GM12878 (cell line): Measurements from ENCODE around the gene PPFIBP1. TPM values are rescaled to one million over a fixed set of nuclear protein-coding genes. Genes with fewer than 3 reads are reported as not detected.

ENCODE experiments used
- ATAC-seq: fragments of 200-7000 bp; cut with Tn5 transposase; 3 replicates; pipeline ENCODE4 v1.9.1; 2020; ENCODE audit warnings: mild to moderate bottlenecking, moderate library complexity
- BruUV-seq: library from RNA; stranded (reverse); fragments of 400-500 nt; replicated peaks from 2 replicates; lab custom pipeline; 2021; lab: Mats Ljungman, UMichigan
- CTCF ChIA-PET: fragments of 300-600 bp; sonication (Branson Sonifier 250); formaldehyde crosslinking; extraction: SDS; loops from one replicate; lab custom pipeline; 2021; ENCODE audit warnings: inconsistent platforms; lab: Yijun Ruan, JAX
- POLR2A ChIA-PET: fragments of 350-600 bp; formaldehyde crosslinking; extraction: SDS; loops from one replicate; lab custom pipeline; 2021; ENCODE audit warnings: inconsistent platforms; lab: Charles Lee
- RAD21 ChIA-PET: fragments of 300-600 bp; sonication (Branson Sonifier 250); formaldehyde crosslinking; loops from one replicate; lab custom pipeline; 2023; ENCODE audit warnings: antibody characterized with exemption; ENCODE audit not compliant: unreplicated experiment; lab: Charles Lee
- SMC1A ChIA-PET: fragments of 300-600 bp; sonication (Branson Sonifier 250); formaldehyde crosslinking; loops from one replicate; lab custom pipeline; 2023; ENCODE audit not compliant: unreplicated experiment, uncharacterized antibody; lab: Charles Lee
- DNase-seq: peaks from one replicate; pipeline ENCODE4 v3.0.0-alpha.2; 2011; ENCODE audit warnings: low read depth, low spot score
- FAIRE-seq: peaks from 3 replicates; lab custom pipeline; 2011; peaks lifted over from hg19 to GRCh38; lab: Jason Lieb, UNC
- H2AFZ ChIP-seq: 2 replicates; pipeline ENCODE4 v1.6.0; 2011; ENCODE audit warnings: low read depth, low read length, control low read depth; ENCODE audit not compliant: control insufficient read depth
- H3K27ac ChIP-seq: 2 replicates; pipeline ENCODE4 v1.5.1; 2011; ENCODE audit warnings: control low read depth; ENCODE audit not compliant: control insufficient read depth, insufficient read depth
- H3K27me3 ChIP-seq, 2 experiments: replicated peaks in 1 of 2; 2 replicates each; pipeline versions ENCODE4 v1.6.0 to v1.6.1; 2011; ENCODE audit warnings: low read length in 1 of 2; ENCODE audit not compliant: control insufficient read depth in 2 of 2, insufficient read depth in 2 of 2
- H3K36me3 ChIP-seq, 2 experiments: 2 replicates each; pipeline ENCODE4 v1.5.1; 2011; ENCODE audit warnings: low read length in 1 of 2; ENCODE audit not compliant: control insufficient read depth in 2 of 2, insufficient read depth in 2 of 2
- H3K4me1 ChIP-seq: 2 replicates; pipeline ENCODE4 v1.6.1; 2011; ENCODE audit warnings: mild to moderate bottlenecking, low read length, moderate library complexity, mixed read lengths; ENCODE audit not compliant: control insufficient read depth, insufficient read depth
- H3K4me2 ChIP-seq: 2 replicates; pipeline ENCODE4 v1.6.0; 2011; ENCODE audit warnings: control low read depth; ENCODE audit not compliant: control insufficient read depth, insufficient read depth
- H3K4me3 ChIP-seq: fragments of 200-600 bp; sonication (generic); 2 replicates; pipeline ENCODE4 v1.5.1; 2016
- H3K79me2 ChIP-seq: 2 replicates; pipeline ENCODE4 v1.6.0; 2011; ENCODE audit warnings: low read length; ENCODE audit not compliant: control insufficient read depth, insufficient read depth
- H3K9ac ChIP-seq: 2 replicates; pipeline ENCODE4 v1.8.0; 2011; ENCODE audit warnings: low read length, control low read depth, mixed read lengths; ENCODE audit not compliant: control insufficient read depth, insufficient read depth
- H3K9me3 ChIP-seq: replicated peaks from 3 replicates; pipeline ENCODE4 v1.5.1; 2011; ENCODE audit warnings: mild to moderate bottlenecking, low read length; ENCODE audit not compliant: control insufficient read depth, insufficient read depth
- H4K20me1 ChIP-seq: 2 replicates; pipeline ENCODE4 v1.6.0; 2011; ENCODE audit not compliant: control insufficient read depth, insufficient read depth
- FOS ChIP-seq: IDR thresholded peaks from 3 replicates; pipeline ENCODE4 v1.6.1; 2011; ENCODE audit warnings: borderline replicate concordance; ENCODE audit not compliant: insufficient read length; ENCODE audit errors: extremely low read depth
- LARP7 ChIP-seq: fragments of 450-650 bp; IDR thresholded peaks from 2 replicates; pipeline ENCODE4 v1.6.1; 2017; ENCODE audit warnings: mild to moderate bottlenecking
- NFXL1 ChIP-seq: fragments of 450-650 bp; IDR thresholded peaks from 2 replicates; pipeline ENCODE4 v1.6.1; 2017; ENCODE audit warnings: antibody characterized with exemption, mild to moderate bottlenecking, borderline replicate concordance
- POLR2AphosphoS5 ChIP-seq: IDR thresholded peaks from 2 replicates; pipeline ENCODE4 v1.6.1; 2011; ENCODE audit warnings: mild to moderate bottlenecking, low read length, inconsistent platforms
- RUNX3 ChIP-seq: IDR thresholded peaks from 2 replicates; pipeline ENCODE4 v1.6.1; 2012; ENCODE audit warnings: low read length, inconsistent platforms
- WRNIP1 ChIP-seq: IDR thresholded peaks from 2 replicates; pipeline ENCODE4 v1.6.1; 2011; ENCODE audit warnings: low read depth, low read length, improper control_type of control experiment, borderline replicate concordance
- WGBS: methylation state at CpG from one replicate; pipeline ENCODE4 v1.1.6; 2016; ENCODE audit warnings: low lambda C conversion rate; ENCODE audit not compliant: insufficient replicate concordance, insufficient coverage; ENCODE audit errors: missing lambda C conversion rate; 5-methylcytosine and 5-hydroxymethylcytosine counted together
- in situ Hi-C: fragments of 300-500 bp; cut with MboI; formaldehyde crosslinking; loops from 9 replicates; pipeline ENCODE4 v1.14.3; 2018; ENCODE audit warnings: mixed read lengths
- intact Hi-C: fragments of 100-400 bp; cut with micrococcal nuclease; formaldehyde crosslinking; loops from one replicate; pipeline ENCODE4 v1.14.2; 2022; ENCODE audit not compliant: unreplicated experiment
- polyA plus RNA-seq, 11 experiments: library from polyadenylated mRNA; depleted of rRNA in 4 of 11; unstranded in 6 of 11; stranded (reverse) in 5 of 11; fragments of >200 nt; fragmentation: Nextera tagmentation in 4 of 11; fragmentation: Illumina TruSeq in 1 of 11; extraction: Ambion mirVana in 4 of 11; extraction: Trizol in 1 of 11; gene quantifications; 1 replicate in 1 of 11; 2 replicates in 10 of 11; pipeline versions ENCODE4 v1.2.1 to v1.2.3, GENCODE V29; 2011 to 2016; ENCODE audit warnings: inconsistent platforms in 2 of 11, missing spikeins in 2 of 11, low read depth in 1 of 11
- total RNA-seq, 4 experiments: library from RNA; depleted of rRNA in 3 of 4; stranded (reverse); fragments of >200 nt in 3 of 4; fragmentation: Illumina TruSeq in 1 of 4; extraction: Trizol in 1 of 4; gene quantifications; 2 replicates each; pipeline versions ENCODE4 v1.2.1 to v1.2.3, GENCODE V29; 2013 to 2021
- TF ChIP-seq, protein P1 (sequence below): fragments of 450-650 bp; IDR thresholded peaks from 2 replicates; pipeline ENCODE4 v1.6.1; 2016; ENCODE audit warnings: mild to moderate bottlenecking, moderate library complexity, borderline replicate concordance

The PPFIBP1 gene
- total and polyA plus RNA-seq, 10 of the 15 experiments (the other 5 are each of a cell fraction or from before 2014, with no cell fraction given): 0.47 to 7.8 (median 3.6) TPM

DNA sequence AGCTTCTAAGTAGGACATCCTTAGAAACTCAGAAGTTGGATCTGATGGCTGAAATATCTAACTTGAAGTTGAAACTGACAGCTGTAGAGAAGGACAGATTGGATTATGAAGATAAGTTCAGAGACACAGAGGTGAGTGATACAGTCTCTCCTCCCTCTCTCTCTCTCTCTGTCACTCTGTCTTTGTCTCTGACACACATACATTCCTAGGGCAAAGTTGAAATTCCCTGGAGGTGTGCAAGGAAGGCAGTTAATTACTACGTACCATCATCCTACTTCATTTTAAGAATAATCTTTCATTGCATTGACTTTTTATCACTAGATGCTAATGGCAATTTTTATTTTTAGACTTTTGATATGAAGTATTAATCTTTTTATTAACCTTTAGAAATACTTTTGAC, 126.0 kb downstream of the PPFIBP1 start (continued):
- TF ChIP-seq, protein P1, sequence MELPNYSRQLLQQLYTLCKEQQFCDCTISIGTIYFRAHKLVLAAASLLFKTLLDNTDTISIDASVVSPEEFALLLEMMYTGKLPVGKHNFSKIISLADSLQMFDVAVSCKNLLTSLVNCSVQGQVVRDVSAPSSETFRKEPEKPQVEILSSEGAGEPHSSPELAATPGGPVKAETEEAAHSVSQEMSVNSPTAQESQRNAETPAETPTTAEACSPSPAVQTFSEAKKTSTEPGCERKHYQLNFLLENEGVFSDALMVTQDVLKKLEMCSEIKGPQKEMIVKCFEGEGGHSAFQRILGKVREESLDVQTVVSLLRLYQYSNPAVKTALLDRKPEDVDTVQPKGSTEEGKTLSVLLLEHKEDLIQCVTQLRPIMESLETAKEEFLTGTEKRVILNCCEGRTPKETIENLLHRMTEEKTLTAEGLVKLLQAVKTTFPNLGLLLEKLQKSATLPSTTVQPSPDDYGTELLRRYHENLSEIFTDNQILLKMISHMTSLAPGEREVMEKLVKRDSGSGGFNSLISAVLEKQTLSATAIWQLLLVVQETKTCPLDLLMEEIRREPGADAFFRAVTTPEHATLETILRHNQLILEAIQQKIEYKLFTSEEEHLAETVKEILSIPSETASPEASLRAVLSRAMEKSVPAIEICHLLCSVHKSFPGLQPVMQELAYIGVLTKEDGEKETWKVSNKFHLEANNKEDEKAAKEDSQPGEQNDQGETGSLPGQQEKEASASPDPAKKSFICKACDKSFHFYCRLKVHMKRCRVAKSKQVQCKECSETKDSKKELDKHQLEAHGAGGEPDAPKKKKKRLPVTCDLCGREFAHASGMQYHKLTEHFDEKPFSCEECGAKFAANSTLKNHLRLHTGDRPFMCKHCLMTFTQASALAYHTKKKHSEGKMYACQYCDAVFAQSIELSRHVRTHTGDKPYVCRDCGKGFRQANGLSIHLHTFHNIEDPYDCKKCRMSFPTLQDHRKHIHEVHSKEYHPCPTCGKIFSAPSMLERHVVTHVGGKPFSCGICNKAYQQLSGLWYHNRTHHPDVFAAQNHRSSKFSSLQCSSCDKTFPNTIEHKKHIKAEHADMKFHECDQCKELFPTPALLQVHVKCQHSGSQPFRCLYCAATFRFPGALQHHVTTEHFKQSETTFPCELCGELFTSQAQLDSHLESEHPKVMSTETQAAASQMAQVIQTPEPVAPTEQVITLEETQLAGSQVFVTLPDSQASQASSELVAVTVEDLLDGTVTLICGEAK: no peak
- TF ChIP-seq POLR2AphosphoS5: no peak

DNA sequence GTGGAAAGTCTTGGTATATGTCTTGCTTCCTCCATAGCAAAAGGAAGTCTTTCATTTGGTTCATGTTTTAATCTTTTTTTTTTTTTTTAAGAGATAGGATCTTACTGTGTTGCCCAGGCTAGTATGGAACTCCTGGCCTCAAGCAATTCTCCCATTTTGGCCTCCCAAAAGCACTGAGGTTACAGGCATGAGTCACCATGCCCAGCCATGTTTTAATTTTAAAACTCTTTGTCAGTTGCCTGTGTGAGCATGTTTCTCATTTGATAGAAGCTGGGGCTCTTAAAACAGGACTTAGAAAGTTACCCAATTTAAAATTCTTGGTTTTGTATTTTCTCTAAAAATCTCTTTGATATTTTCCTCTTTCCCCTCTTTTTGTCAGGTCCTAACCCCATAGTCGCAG, 127.2 kb downstream of the PPFIBP1 start:
- WGBS: 44% methylated on average over 1 of the region's 1 CpG
- H3K9ac ChIP-seq: no peak overlapping the region
- TF ChIP-seq LARP7 (no peak), FOS (no peak), RUNX3 (no peak), WRNIP1 (no peak), NFXL1 (no peak)
- no peak overlapping the region for H2AFZ ChIP-seq
- intact Hi-C loops: no loop called here
- CTCF ChIA-PET: interaction anchor here (1.3 to 1.6 kb wide), 3 partner anchors 16 to 226 kb away, joined by 3 to 6 read pairs (median 3); no protein-coding TSS in a partner anchor
- H3K4me2 ChIP-seq: no peak overlapping the region
- in situ Hi-C loops: loop anchor here (25.0 kb wide), 1 partner anchor 214 kb away; the partner anchor contains the start of gene SMCO2
- POLR2A ChIA-PET: interaction anchor here (0.7 kb wide), 1 partner anchor 169 kb away, joined by 3 read pairs; no protein-coding TSS in a partner anchor
- RAD21 ChIA-PET: interaction anchor here (2.1 kb wide), 1 partner anchor 217 kb away, joined by 10 read pairs; no protein-coding TSS in a partner anchor
- H3K27me3 ChIP-seq: no peaks in the 10 kb centered on the region
- H3K9me3 ChIP-seq: no peaks in the 10 kb centered on the region
- H4K20me1 ChIP-seq: no peaks in the 10 kb centered on the region
- SMC1A ChIA-PET: no interaction called here
- no peaks in the 10 kb centered on the region for H3K79me2 ChIP-seq
- H3K4me1 ChIP-seq: peaks cover 5% of the 10 kb centered on the region; the same call in 1 of the 2 replicates
- H3K4me3 ChIP-seq: no peak overlapping the region
- 0 out of 4 replicates have a peak, but pooled peaks cover 0 to 3% of the 10 kb centered on the region in 2 experiments for H3K36me3 ChIP-seq
- no peak overlapping the region for H3K27ac ChIP-seq
- no peak for ATAC-seq
- FAIRE-seq: peak; percentile 7
- BruUV-seq: no TSS peak
- DNase-seq: no peak
